Measurements from ENCODE around the gene ATF1. TPM values are rescaled to one million over a fixed set of nuclear protein-coding genes. Genes with fewer than 3 reads are reported as not detected.
"Not testable (repeated sequence)": the region's sequence is repeated elsewhere in the genome, so short reads cannot be mapped to it uniquely, and the experiment has no call there.

The ATF1 gene
- total RNA-seq, 1 donor from 2014 or later: 7.1 TPM

- H3K27me3 Mint-ChIP-seq (ENCODE audit: unreplicated experiment): no peaks in the 10 kb centered on the region
- H3K4me1 Mint-ChIP-seq (ENCODE audit: low read depth, unreplicated experiment): no peaks in the 10 kb centered on the region
- no peak overlapping the region for H3K27ac Mint-ChIP-seq (ENCODE audit: unreplicated experiment)
- no peak for DNase-seq
- TF ChIP-seq CTCF (IDR thresholded peaks at IDR 0.05; ENCODE audit: partially characterized antibody, unreplicated experiment): no peak
- peaks cover 18% of the 10 kb centered on the region for H3K36me3 Mint-ChIP-seq (ENCODE audit: unreplicated experiment)
- no peak overlapping the region for H3K4me3 Mint-ChIP-seq (ENCODE audit: unreplicated experiment)
- H3K9me3 Mint-ChIP-seq (ENCODE audit: unreplicated experiment): peaks cover 3% of the 10 kb centered on the region
Measured at GRCh38 chr12:50803230-50803875, 39.5 kb downstream of the ATF1 start.

- Mint-ChIP-seq H3K4me3 (ENCODE audit: unreplicated experiment) (no peak overlapping the region), H3K9me3 (ENCODE audit: unreplicated experiment) (no peaks in the 10 kb centered on the region), H3K27ac (ENCODE audit: unreplicated experiment) (no peak overlapping the region), H3K4me1 (ENCODE audit: low read depth, unreplicated experiment) (no peaks in the 10 kb centered on the region), H3K36me3 (ENCODE audit: unreplicated experiment) (peaks cover 5% of the 10 kb centered on the region), H3K27me3 (ENCODE audit: unreplicated experiment) (no peaks in the 10 kb centered on the region)
- DNase-seq: no peak
- no peak for TF ChIP-seq CTCF (IDR thresholded peaks at IDR 0.05; ENCODE audit: partially characterized antibody, unreplicated experiment)
Measured at GRCh38 chr12:50806176-50806575, 42.3 kb downstream of the ATF1 start.

- DNase-seq: not testable (repeated sequence)
Measured at GRCh38 chr12:50809131-50809530, 45.2 kb downstream of the ATF1 start.

GRCh38 chr12:50814921-50815320 lies 51.0 kb downstream of the ATF1 start:
- not testable (repeated sequence) for H3K36me3 Mint-ChIP-seq (ENCODE audit: unreplicated experiment); H3K4me1 Mint-ChIP-seq (ENCODE audit: low read depth, unreplicated experiment); H3K4me3 Mint-ChIP-seq (ENCODE audit: unreplicated experiment); H3K9me3 Mint-ChIP-seq (ENCODE audit: unreplicated experiment); H3K27ac Mint-ChIP-seq (ENCODE audit: unreplicated experiment); H3K27me3 Mint-ChIP-seq (ENCODE audit: unreplicated experiment); DNase-seq

More at GRCh38 chr12:50809131-50809530, 45.2 kb downstream of the ATF1 start:
- H3K4me3 Mint-ChIP-seq (ENCODE audit: unreplicated experiment); H3K36me3 Mint-ChIP-seq (ENCODE audit: unreplicated experiment); H3K9me3 Mint-ChIP-seq (ENCODE audit: unreplicated experiment); H3K27me3 Mint-ChIP-seq (ENCODE audit: unreplicated experiment); H3K4me1 Mint-ChIP-seq (ENCODE audit: low read depth, unreplicated experiment); H3K27ac Mint-ChIP-seq (ENCODE audit: unreplicated experiment): not testable (repeated sequence)

- Mint-ChIP-seq H3K27ac (ENCODE audit: unreplicated experiment) (no peak overlapping the region), H3K4me1 (ENCODE audit: low read depth, unreplicated experiment) (no peaks in the 10 kb centered on the region), H3K36me3 (ENCODE audit: unreplicated experiment) (peaks cover 4% of the 10 kb centered on the region), H3K27me3 (ENCODE audit: unreplicated experiment) (no peaks in the 10 kb centered on the region), H3K4me3 (ENCODE audit: unreplicated experiment) (no peak overlapping the region), H3K9me3 (ENCODE audit: unreplicated experiment) (no peaks in the 10 kb centered on the region)
- DNase-seq: no peak
- TF ChIP-seq CTCF (IDR thresholded peaks at IDR 0.05; ENCODE audit: partially characterized antibody, unreplicated experiment): no peak
Measured at GRCh38 chr12:50820177-50820576, 56.3 kb downstream of the ATF1 start.

GRCh38 chr12:50822082-50822481 lies 58.2 kb downstream of the ATF1 start:
- Mint-ChIP-seq H3K4me1 (ENCODE audit: low read depth, unreplicated experiment) (no peaks in the 10 kb centered on the region), H3K4me3 (ENCODE audit: unreplicated experiment) (no peak overlapping the region), H3K27me3 (ENCODE audit: unreplicated experiment) (no peaks in the 10 kb centered on the region), H3K27ac (ENCODE audit: unreplicated experiment) (no peak overlapping the region), H3K36me3 (ENCODE audit: unreplicated experiment) (no peaks in the 10 kb centered on the region), H3K9me3 (ENCODE audit: unreplicated experiment) (no peaks in the 10 kb centered on the region)
- no peak for DNase-seq
- no peak for TF ChIP-seq CTCF (IDR thresholded peaks at IDR 0.05; ENCODE audit: partially characterized antibody, unreplicated experiment)

- H3K4me1 Mint-ChIP-seq (ENCODE audit: low read depth, unreplicated experiment); H3K9me3 Mint-ChIP-seq (ENCODE audit: unreplicated experiment); H3K4me3 Mint-ChIP-seq (ENCODE audit: unreplicated experiment); DNase-seq; H3K27ac Mint-ChIP-seq (ENCODE audit: unreplicated experiment); H3K27me3 Mint-ChIP-seq (ENCODE audit: unreplicated experiment); H3K36me3 Mint-ChIP-seq (ENCODE audit: unreplicated experiment): not testable (repeated sequence)
Measured at GRCh38 chr12:50823724-50824123, 59.8 kb downstream of the ATF1 start.
